Neural progenitor cell (in vitro differentiated cells): ENCODE data around the gene MYLK3. TPM values are rescaled to one million over a fixed set of nuclear protein-coding genes. Genes with fewer than 3 reads are reported as not detected.

Source experiments
- DNase-seq: peaks from one replicate; pipeline ENCODE4 v3.0.0-alpha.2; 2016; ENCODE audit warnings: low spot score
- H2AFZ ChIP-seq: fragments of 200-600 bp; sonication (generic); replicated peaks from 2 replicates; pipeline ENCODE4 v1.6.1; 2016; ENCODE audit warnings: antibody characterized with exemption
- H3F3A ChIP-seq: fragments of 200-600 bp; sonication (generic); 2 replicates; pipeline ENCODE4 v1.6.1; 2016; ENCODE audit warnings: antibody characterized with exemption, low read depth
- H3K27ac ChIP-seq: fragments of 200-600 bp; sonication (generic); 2 replicates; pipeline ENCODE4 v1.5.1; 2016; ENCODE audit warnings: mild to moderate bottlenecking
- H3K27me3 ChIP-seq: fragments of 200-600 bp; sonication (generic); 2 replicates; pipeline ENCODE4 v1.6.1; 2016; ENCODE audit warnings: mild to moderate bottlenecking, moderate library complexity
- H3K36me3 ChIP-seq: fragments of 200-600 bp; sonication (generic); 2 replicates; pipeline ENCODE4 v1.5.1; 2016
- H3K4me1 ChIP-seq: fragments of 200-600 bp; sonication (generic); 2 replicates; pipeline ENCODE4 v1.6.1; 2016; ENCODE audit warnings: mixed run types
- H3K4me2 ChIP-seq: fragments of 200-600 bp; sonication (generic); 2 replicates; pipeline ENCODE4 v1.6.1; 2016
- H3K4me3 ChIP-seq: fragments of 200-600 bp; sonication (generic); 2 replicates; pipeline ENCODE4 v1.5.1; 2016
- H3K79me2 ChIP-seq: fragments of 200-600 bp; sonication (generic); 2 replicates; pipeline ENCODE4 v1.6.1; 2016; ENCODE audit warnings: low read depth
- H3K9ac ChIP-seq: fragments of 200-600 bp; sonication (generic); 2 replicates; pipeline ENCODE4 v1.6.1; 2016
- H3K9me3 ChIP-seq: fragments of 200-600 bp; sonication (generic); 2 replicates; pipeline ENCODE4 v1.5.1; 2016; ENCODE audit warnings: low read depth
- H4K20me1 ChIP-seq: fragments of 200-600 bp; sonication (generic); 2 replicates; pipeline ENCODE4 v1.6.1; 2016; ENCODE audit warnings: low read depth
- H3K27ac Mint-ChIP-seq: 3 replicates; pipeline ENCODE4 v1.8.0; 2021; ENCODE audit warnings: mixed read lengths
- H3K27me3 Mint-ChIP-seq: 2 replicates; pipeline ENCODE4 v1.8.0; 2022; ENCODE audit warnings: low read depth, mild to moderate bottlenecking, inconsistent platforms, moderate library complexity, mixed read lengths; ENCODE audit not compliant: insufficient read depth
- H3K36me3 Mint-ChIP-seq: 3 replicates; pipeline ENCODE4 v1.8.0; 2021; ENCODE audit warnings: mixed read lengths
- H3K4me1 Mint-ChIP-seq: 3 replicates; pipeline ENCODE4 v1.8.0; 2021; ENCODE audit warnings: mixed read lengths
- H3K4me3 Mint-ChIP-seq: 3 replicates; pipeline ENCODE4 v1.8.0; 2021; ENCODE audit warnings: mild to moderate bottlenecking, moderate library complexity, mixed read lengths
- H3K9me3 Mint-ChIP-seq: 3 replicates; pipeline ENCODE4 v1.8.0; 2020; ENCODE audit warnings: mixed read lengths
- EZH2 ChIP-seq: fragments of 200-600 bp; sonication (generic); IDR thresholded peaks from 2 replicates; pipeline ENCODE4 v1.6.1; 2017; ENCODE audit warnings: antibody characterized with exemption, mild to moderate bottlenecking, moderate library complexity
- EZH2phosphoT487 ChIP-seq: fragments of 200-600 bp; sonication (generic); IDR thresholded peaks from 2 replicates; pipeline ENCODE4 v1.6.1; 2017; ENCODE audit warnings: antibody characterized with exemption
- total RNA-seq: library from RNA; depleted of rRNA; stranded (reverse); fragments of >200 nt; gene quantifications from 2 replicates; pipeline ENCODE4 v1.2.3, GENCODE V29; 2015; ENCODE audit warnings: low replicate concordance
- TF ChIP-seq, protein P1 (sequence below): fragments of 200-600 bp; sonication (generic); IDR thresholded peaks from 2 replicates; pipeline ENCODE4 v1.5.1; 2017; ENCODE audit warnings: antibody characterized with exemption, mild to moderate bottlenecking

MYLK3 gene
- total RNA-seq, 1 donor from 2014 or later: 1.6 TPM

DNA sequence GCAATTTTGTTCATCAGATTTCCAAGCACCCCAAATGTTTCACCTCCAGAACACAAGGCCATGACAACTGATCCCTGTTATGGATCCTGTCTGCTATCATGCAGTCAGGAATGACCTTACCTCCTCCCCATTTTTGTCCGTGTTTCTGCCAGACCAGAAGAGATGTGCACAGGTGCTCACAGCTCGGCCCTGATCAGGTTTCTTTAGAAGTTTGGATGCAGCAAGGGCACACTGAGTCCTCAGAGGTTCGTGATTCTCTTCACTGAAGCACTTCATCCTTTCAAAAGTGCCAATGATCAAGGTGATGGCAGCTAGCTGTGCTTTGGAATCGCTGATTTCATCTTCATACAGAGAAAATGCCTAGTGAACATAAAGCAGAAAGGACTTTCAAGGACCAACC is 86.0 kb downstream of the MYLK3 start:
- TF ChIP-seq EZH2phosphoT487 (no peak), EZH2 (no peak)
- TF ChIP-seq, protein P1, sequence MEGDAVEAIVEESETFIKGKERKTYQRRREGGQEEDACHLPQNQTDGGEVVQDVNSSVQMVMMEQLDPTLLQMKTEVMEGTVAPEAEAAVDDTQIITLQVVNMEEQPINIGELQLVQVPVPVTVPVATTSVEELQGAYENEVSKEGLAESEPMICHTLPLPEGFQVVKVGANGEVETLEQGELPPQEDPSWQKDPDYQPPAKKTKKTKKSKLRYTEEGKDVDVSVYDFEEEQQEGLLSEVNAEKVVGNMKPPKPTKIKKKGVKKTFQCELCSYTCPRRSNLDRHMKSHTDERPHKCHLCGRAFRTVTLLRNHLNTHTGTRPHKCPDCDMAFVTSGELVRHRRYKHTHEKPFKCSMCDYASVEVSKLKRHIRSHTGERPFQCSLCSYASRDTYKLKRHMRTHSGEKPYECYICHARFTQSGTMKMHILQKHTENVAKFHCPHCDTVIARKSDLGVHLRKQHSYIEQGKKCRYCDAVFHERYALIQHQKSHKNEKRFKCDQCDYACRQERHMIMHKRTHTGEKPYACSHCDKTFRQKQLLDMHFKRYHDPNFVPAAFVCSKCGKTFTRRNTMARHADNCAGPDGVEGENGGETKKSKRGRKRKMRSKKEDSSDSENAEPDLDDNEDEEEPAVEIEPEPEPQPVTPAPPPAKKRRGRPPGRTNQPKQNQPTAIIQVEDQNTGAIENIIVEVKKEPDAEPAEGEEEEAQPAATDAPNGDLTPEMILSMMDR: no peak
- H3K9me3 ChIP-seq: no peaks in the 10 kb centered on the region
- H3K4me1 Mint-ChIP-seq: no peaks in the 10 kb centered on the region
- no peaks in the 10 kb centered on the region for H4K20me1 ChIP-seq
- H3F3A ChIP-seq: peaks cover 3% of the 10 kb centered on the region
- no peak overlapping the region for H3K9ac ChIP-seq
- no peaks in the 10 kb centered on the region for H3K79me2 ChIP-seq
- H3K27me3 Mint-ChIP-seq: peaks cover 2% of the 10 kb centered on the region
- H3K27ac Mint-ChIP-seq: no peak overlapping the region
- H3K4me1 ChIP-seq: no peaks in the 10 kb centered on the region
- H3K4me3 ChIP-seq: no peak overlapping the region
- no peaks in the 10 kb centered on the region for H3K9me3 Mint-ChIP-seq
- no peaks in the 10 kb centered on the region for H3K27me3 ChIP-seq
- no peak overlapping the region for H3K4me3 Mint-ChIP-seq
- no peak overlapping the region for H3K4me2 ChIP-seq
- H3K36me3 Mint-ChIP-seq: peaks cover 22% of the 10 kb centered on the region
- peaks cover 23% of the 10 kb centered on the region for H3K36me3 ChIP-seq
- no peak overlapping the region for H3K27ac ChIP-seq
- H2AFZ ChIP-seq: no peak overlapping the region
- DNase-seq: no peak

DNA sequence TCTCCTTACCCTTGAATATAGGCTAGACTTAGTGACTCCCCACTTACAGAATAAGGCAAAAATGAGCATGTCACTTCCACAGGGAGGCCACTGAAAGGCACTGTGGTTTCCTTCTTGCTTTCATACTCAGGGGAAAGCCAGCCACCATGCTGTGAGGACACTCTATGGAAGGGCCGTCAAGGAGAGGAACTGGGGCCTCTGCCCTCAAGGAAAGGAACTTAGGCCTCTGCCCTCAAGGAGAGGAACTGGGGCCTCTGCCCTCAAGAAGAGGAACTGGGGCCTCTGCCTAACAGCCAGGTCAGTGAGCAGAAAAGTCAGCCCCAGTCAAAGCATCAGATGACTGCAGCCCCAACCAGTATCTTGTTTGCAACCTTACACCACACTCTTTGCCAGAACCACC is 89.2 kb downstream of the MYLK3 start:
- no peak overlapping the region for H3K9ac ChIP-seq
- DNase-seq: no peak
- peaks cover 3% of the 10 kb centered on the region for H3F3A ChIP-seq
- TF ChIP-seq, protein P1: no peak
- Mint-ChIP-seq H3K27me3 (peaks cover 4% of the 10 kb centered on the region), H3K4me1 (no peaks in the 10 kb centered on the region), H3K9me3 (no peaks in the 10 kb centered on the region), H3K36me3 (peaks cover 23% of the 10 kb centered on the region), H3K4me3 (no peak overlapping the region), H3K27ac (no peak overlapping the region)
- no peaks in the 10 kb centered on the region for H4K20me1 ChIP-seq
- H3K4me1 ChIP-seq: no peaks in the 10 kb centered on the region
- H3K4me2 ChIP-seq: no peak overlapping the region
- no peak overlapping the region for H3K4me3 ChIP-seq
- H3K79me2 ChIP-seq: no peaks in the 10 kb centered on the region
- no peaks in the 10 kb centered on the region for H3K9me3 ChIP-seq
- H2AFZ ChIP-seq: no peak overlapping the region
- H3K27ac ChIP-seq: no peak overlapping the region
- H3K36me3 ChIP-seq: peaks cover 15% of the 10 kb centered on the region
- H3K27me3 ChIP-seq: no peaks in the 10 kb centered on the region

Other genes starting within 250 kb of the MYLK3 start
- gene SHCBP1, start 127.0 kb downstream of the MYLK3 start, total RNA-seq: 13.4 and 18.7 TPM in 2 replicates
- 89.7 and 115 TPM in 2 replicates for gene VPS35, start 59.2 kb downstream of the MYLK3 start, total RNA-seq
- 95.3 and 122 TPM in 2 replicates for gene ORC6, start 58.7 kb downstream of the MYLK3 start, total RNA-seq
- gene C16orf87, start 82.8 kb upstream of the MYLK3 start, total RNA-seq: 40.9 and 66.7 TPM in 2 replicates
- gene GPT2, start 136.0 kb upstream of the MYLK3 start, total RNA-seq: 21.6 and 37.7 TPM in 2 replicates
- gene DNAJA2, start 225.3 kb upstream of the MYLK3 start, total RNA-seq: 70.1 and 113 TPM in 2 replicates